OCI-LY7 (cell line): Measurements from ENCODE around the gene HCFC1.

Source experiments
- CTCF ChIP-seq: fragments of 200-600 bp; sonication (generic); conservative IDR thresholded peaks from 2 replicates; pipeline ENCODE4 v1.5.1; 2014; ENCODE audit warnings: mild to moderate bottlenecking, antibody characterized with exemption, low read length, moderate library complexity, mixed read lengths
- EZH2phosphoT487 ChIP-seq: fragments of 200-600 bp; sonication (generic); IDR thresholded peaks from 2 replicates; pipeline ENCODE4 v1.6.1; 2018; ENCODE audit warnings: low read depth, borderline replicate concordance, mild to moderate bottlenecking, mixed run types, antibody characterized with exemption, low read length, moderate library complexity, mixed read lengths

- no peak for TF ChIP-seq CTCF
- TF ChIP-seq EZH2phosphoT487, result no peak
Measured at GRCh38 chrX:153983321-153983801, 11.7 kb upstream of the HCFC1 start.
